NCI-H2029 (cell line): ENCODE measurements around the gene IRS2.
A peak's percentile ranks its signal among the peaks of the same experiment; 100 is the strongest.
"Not testable (repeated sequence)": the region's sequence is repeated elsewhere in the genome, so short reads cannot be mapped to it uniquely, and the experiment has no call there.

Experiments
- DNase-seq: peaks from one replicate; lab custom pipeline; 2025; lab: John Stamatoyannopoulos, UW

Gene IRS2, protein sequence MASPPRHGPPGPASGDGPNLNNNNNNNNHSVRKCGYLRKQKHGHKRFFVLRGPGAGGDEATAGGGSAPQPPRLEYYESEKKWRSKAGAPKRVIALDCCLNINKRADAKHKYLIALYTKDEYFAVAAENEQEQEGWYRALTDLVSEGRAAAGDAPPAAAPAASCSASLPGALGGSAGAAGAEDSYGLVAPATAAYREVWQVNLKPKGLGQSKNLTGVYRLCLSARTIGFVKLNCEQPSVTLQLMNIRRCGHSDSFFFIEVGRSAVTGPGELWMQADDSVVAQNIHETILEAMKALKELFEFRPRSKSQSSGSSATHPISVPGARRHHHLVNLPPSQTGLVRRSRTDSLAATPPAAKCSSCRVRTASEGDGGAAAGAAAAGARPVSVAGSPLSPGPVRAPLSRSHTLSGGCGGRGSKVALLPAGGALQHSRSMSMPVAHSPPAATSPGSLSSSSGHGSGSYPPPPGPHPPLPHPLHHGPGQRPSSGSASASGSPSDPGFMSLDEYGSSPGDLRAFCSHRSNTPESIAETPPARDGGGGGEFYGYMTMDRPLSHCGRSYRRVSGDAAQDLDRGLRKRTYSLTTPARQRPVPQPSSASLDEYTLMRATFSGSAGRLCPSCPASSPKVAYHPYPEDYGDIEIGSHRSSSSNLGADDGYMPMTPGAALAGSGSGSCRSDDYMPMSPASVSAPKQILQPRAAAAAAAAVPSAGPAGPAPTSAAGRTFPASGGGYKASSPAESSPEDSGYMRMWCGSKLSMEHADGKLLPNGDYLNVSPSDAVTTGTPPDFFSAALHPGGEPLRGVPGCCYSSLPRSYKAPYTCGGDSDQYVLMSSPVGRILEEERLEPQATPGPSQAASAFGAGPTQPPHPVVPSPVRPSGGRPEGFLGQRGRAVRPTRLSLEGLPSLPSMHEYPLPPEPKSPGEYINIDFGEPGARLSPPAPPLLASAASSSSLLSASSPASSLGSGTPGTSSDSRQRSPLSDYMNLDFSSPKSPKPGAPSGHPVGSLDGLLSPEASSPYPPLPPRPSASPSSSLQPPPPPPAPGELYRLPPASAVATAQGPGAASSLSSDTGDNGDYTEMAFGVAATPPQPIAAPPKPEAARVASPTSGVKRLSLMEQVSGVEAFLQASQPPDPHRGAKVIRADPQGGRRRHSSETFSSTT (N-terminal part only)

DNA sequence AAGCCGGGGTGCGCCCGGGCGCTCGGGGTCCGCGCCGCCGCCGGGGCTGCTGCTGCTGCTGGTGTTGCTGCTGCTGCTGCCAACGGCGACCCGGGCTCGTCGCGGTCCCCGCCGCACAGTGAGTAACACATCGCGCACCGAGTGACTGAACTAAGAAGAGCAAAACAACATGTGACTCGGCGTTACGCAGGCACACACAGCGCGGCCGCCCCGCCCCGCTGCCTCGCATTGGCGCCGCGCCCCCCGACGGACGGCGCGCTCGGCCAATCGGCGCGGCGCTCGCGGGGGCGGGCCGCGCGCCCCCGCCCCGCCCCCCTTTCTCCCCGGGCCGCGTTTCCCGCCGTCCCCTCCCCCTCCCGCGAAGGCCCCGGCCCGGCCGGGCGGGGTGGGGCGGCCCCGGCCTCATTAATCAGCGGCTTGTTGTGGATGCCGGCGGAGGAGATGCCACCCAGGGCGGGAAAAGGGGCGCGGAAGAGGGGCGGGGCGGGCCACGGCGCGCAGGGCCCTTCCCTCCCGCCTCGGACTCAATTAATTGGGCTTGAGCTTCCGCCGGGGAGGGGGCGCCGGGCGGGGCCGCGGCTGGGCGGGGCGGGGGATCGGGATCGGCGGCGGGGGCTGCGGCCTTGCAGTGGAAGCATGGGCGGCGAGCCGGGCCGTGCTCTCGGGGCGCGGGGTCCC is at the start of gene IRS2:
IRS2 (minus strand) TSS at position 127 of the 678 bp plus-strand sequence. CDS start 530 bp downstream, outside the sequence.
- peak; percentile 99 for DNase-seq

DNA sequence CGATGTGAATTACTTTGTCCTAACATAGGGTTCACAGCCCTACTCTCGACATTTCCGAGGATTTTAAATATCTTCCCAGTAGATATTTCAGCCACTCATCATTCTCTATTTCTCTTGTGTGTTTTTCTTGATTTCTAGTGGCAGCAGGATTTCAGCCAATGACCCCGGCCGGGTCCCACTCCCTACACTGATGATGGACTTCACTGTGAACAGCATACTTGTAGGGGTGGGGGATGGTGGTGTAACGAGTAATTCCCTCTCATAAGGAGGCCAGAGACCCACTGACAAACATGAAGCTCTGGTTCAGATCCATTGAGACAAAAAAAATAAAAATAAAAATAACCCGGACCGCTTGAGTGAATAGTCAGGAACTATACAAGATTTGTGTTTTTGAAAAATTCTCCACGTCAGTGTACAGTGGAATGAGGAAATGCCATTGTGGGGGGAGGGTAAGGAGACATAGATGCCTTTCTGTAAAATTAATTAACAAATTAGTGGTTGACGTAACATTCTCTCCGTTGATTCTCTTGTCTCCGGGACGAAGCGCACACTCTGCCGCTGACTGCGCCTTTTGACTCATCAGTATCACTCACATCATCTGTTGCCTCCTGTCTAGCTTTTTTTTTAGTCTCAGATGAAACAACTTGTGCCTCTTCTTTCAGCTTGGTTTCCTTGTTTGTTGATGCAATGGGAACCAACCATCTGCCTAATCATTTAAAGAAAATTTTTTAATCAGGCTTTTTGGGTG is 48.8 kb upstream of the IRS2 start:
- no peak for DNase-seq

DNA sequence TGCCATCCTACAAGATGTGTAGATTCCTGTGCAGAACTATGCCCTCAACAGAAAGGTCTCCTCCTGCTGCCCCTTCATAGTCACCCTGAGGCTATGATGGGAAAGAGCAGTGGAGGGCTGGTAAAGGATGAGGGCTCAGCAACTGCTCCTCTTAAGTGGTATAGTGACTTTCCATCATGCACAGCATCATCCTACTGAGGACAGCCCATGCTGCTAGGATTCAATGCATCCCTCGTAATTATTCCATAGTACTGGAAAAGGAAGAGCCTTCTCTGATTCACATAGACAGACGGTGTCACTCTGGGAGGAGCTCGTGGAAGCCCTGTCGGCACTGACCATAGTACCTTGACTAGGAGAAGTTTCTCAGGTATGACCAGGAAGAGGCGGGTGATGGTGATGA is 47.6 kb upstream of the IRS2 start:
- no peak for DNase-seq

DNA sequence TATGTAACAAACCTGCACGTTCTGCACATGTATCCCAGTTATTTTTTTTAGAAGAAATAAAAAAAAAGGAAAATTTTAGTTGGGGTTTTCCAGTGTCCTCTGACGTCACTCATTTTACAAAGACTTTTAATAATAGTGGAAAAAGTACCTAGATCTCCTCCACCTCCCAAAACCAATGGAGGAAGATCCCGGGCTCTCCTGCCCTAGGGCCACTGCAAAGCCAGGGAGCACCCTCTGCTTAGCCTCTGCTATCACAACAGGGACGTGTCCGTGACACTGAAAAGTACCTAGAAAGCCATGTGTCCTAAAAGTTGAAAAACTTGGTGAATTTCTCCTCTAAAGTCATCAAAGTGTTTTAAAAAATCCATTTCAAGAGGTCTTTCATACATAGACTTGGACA is 46.7 kb upstream of the IRS2 start:
- no peak for DNase-seq

DNA sequence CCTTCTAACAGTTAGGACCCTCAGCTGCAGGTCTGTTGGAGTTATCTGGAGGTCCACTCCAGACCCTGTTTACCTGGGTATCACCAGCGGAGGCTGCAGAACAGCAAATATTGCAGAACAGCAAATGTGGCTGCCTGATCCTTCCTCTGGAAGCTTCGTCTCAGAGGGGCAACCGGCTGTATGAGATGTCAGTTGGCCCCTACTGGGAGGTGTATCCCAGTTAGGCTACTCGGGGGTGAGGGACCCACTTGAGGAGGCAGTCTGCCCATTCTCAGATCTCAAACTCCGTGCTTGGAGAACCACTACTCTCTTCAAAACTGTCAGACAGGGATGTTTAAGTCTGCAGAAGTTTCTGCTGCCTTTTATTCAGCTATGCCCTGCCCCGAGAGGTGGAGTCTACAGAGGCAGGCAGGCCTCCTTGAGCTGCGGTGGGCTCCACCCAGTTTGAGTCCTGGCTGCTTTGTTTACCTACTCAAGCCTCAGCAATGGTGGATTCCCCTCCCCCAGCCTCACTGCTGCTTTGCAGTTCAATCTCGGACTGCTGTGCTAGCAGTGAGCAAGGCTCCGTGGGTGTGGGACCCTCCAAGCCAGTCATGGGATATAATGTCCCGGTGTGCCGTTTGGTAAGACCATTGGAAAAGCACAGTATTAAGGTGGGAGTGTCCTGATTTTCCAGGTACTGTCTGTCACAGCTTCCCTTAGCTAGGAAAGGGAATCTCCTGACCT is 42.4 kb upstream of the IRS2 start:
- DNase-seq: not testable (repeated sequence)

DNA sequence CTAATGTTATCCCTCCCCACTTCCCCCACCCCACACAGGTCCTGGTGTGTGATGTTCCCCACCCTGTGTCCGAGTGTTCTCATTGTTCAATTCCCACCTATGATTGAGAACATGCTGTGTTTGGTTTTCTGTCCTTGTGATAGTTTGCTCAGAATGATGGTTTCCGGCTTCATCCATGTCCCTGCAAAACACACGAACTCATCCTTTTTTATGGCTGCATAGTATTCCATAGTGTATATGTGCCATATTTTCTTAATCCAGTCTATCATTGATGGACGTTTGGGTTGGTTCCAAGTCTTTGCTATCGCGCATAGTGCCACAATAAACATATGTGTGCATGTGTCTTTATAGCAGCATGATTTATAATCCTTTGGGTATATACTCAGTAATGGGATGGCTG is 36.8 kb upstream of the IRS2 start:
- DNase-seq: not testable (repeated sequence)

DNA sequence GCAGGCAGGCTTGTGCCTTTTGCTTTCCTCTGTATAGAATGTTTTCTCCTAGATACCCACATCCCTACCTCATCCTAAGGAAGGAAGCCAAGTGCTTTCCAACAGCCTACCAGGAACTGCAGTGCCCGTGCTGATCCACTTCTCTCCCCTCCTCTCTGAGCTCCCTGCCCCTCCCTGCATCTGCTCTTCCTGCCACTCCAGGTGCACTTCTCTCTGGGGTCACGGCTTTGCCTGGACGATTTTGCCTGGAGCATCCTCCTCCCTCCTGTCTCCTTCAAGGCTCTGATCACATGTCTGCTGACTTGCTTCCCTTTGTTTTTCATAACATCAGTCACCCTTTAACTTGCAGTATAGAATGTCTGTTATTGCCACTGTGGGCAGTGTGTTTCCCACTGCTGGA is 34.7 kb upstream of the IRS2 start:
- DNase-seq: peak; percentile 63

DNA sequence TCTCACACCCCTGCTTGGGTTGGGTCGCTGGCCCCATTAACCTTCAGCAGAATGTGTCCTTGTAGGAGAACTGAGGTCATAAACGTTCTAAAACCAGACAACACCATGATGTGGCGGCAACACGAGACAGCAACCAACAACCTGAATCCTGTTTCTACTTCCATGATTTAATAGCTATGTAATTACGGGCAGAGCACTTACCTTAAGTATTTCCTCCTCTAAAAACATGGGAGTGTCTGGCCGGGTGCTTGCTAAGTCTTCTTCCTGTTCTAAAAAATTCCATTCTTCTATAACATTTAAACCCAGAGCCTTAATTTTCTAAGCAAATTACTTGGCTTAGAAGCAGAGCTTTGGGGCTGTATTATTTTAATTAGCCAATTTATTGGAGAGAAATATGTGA is 33.5 kb upstream of the IRS2 start:
- DNase-seq: peak; percentile 74

DNA sequence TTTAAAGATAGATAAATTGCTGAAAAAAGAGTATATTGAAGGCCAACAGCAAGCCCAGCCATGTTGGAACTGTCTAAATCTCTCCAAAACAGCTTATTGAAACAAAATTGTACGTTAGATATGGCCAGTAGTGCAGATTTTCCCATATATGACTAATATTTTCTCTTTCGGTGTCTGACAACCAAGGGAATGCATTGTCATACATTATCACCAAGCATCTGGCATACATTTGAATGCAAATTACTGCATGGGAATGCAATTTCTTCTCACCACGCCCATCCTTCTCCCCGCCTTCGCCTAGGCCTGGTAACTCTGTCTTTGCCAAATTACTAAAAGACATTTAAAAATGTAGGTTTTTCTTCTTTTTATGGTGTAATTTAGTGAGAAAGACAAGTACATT is 32.5 kb upstream of the IRS2 start:
- no peak for DNase-seq

DNA sequence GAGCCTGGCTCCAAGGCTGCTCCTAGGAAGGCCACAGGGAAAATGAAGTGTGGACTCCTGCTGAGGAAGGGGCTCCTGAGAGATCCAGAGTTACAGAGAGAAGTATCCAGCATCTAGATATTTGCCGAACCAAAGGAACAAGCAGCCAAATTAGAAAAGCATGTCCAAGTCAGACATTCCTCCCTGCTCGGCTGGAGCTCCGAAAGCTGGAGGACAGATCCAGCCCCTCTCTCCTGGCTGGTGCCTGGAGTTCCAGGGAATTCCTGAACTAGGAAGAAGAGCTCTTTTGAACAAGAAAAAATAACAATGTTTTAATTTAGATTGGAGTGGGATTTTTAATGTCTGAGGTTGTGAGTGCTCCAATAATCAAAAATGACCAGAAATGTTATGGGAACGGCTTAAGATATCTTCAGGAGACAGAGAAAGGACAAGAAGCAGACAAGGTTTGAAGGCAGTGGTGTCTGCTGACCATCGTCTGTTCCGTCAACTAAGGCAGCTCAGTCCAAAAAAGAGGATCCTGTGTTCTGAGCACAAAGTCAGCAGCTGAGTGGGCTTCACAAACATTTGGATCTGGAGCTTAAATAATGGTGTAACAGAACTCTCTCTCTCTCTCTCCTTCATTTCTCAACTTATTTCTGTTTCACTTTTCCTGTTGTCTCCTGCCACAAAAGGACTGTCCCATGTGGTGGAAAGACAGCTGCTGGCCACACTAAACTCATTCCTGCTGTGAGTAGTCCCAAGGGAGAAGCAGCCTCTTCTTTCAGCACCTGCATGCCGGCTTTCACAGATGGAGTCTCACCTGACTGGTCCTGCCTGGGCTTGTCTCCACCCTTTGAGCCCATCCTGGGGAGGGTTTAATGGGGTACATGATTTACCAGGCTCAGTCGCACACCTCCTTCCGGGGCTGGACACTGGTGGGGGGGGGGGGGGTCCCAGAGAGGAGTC is 31.5 kb upstream of the IRS2 start:
- DNase-seq: no peak

DNA sequence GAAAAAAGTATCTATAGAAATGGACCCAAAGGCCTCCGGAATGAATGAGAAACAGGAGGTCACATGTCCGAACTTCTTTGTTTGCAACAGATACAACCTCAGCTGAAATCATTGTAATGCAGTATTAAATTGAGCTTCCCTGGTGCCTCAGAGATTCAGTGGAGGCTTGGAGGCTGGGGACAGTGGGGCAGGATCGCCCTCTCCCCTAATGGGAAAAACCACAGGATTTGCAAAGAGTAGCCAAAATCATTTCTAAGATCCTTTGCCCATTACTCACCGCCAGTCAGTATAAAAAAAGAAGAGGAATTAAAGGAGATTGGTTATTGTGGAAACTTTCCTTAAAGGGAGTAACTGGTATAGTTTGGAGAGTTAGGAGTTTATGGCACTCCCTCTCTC is 30.4 kb upstream of the IRS2 start:
- no peak for DNase-seq

DNA sequence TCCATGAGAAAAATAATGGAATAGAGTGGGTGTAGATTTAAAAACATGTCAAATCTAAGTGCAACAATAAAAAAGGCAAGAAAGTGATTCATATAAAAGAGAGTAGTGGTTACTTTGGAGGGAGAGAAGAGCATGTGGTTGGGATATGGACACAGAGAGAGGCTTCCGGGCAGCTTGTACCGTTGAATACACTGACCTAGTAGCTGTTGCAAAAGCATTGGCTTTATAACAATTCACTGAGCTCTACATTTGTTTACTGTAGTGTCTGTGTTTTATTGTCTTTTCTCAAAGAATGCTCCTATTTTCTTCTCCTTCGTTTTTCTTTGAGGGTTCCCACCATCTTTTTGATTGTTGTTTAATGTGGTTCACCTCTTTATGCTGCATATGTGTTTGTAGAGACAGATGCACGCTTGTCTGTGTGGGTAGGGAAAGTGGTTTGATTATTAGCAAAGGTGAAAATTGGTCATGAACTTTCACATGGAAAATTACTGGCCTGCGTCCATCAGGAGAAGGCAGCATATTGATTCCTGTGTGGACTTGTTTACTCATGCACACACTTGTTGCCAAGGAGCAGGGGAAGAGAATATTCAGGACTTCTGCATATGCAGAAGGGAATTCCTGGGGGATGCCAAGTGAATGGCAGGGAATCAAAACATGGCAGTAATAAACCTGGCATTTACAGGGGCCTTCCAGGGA is 29.9 kb upstream of the IRS2 start:
- peak; percentile 39 for DNase-seq

DNA sequence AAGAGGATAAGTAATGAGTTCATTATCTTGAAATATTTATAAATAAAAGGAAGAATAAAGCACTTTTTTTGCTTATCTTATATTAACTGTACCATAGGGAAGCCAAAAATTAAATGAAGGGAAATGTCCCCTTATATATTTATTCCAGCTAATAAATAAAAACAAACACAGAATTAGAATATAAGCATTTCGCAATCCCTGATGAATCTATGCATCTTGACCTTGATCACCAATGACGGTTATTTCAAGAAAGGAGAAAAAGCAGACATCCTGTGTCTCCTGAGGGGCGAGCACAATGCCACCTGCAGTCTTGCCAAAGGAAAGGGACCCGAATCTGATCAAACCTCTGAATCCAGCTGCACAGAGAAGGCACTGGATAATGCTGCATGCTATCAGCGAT is 29.3 kb upstream of the IRS2 start:
- DNase-seq: no peak

DNA sequence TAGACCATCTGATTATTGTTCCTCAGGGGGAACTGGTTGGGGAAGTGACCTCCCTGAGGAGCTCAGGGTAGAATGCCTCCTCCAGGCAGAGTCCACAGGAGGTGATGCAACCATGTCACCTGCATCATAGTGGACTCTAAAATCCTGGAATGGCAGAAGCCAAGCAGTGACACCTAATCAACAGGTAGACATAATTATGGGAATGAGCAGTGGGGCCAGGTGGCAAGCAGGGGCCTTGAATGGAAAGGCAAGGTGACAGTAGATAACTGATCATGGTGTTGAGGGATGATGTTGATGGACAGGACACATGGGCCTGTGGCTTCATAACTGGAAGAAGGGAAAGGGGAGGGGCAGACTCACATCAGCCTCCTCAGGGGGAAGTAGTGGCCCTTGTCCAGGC is 27.3 kb upstream of the IRS2 start:
- DNase-seq: no peak

DNA sequence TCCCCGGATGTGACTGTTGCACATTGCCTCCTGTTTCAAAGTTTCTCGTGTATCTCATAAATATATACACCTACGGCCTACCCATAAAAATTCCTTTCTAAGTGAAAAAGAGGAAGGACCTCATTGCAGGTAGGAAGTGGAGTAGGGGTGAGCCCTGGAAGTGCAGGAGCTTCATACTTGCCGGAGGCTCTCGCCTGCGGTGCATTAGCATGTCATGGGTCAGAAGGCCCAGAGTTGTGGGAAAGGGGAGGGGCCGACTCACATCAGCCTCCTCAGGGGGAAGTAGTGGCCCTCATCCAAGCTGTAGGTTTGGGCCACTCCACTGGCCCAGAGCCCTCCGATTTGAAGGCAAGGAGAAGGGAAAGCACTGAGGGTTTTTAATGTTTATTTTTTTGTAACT is 26.0 kb upstream of the IRS2 start:
- DNase-seq: no peak

DNA sequence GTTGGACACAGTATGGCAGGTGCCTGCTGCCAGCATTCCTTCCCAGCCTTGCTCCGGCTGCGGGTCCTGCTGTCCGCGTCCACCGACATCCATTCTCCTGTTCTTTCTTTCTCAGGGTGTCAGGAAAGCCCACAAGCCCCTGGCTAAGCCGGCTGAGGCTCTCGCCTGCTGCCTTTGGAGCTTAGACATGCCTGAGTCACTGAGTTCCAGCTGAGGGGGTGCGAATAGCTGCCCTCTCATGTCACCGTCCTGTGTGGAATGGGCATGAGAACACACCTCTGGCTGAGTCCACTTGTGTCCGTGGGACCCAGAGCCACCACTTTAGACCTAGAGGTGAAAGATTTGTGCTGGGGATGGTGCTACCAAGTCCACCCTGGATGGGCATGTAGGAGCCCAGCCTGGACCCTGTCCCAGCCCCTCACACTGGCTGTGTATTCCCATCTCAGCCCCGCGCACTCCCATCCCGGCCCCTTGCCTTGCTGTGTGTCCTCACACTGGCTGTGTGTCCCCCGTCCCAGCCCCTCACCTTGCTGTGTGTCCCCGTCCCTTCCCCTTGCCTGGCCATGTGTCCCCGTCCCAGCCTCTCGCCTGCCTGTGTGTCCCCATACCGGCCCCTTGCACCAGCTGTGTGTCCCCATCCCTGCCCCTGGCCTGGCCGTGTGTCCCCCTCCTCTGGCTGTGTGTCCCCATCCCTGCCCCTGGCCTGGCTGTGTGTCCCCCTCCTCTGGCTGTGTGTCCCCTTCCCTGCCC is 24.6 kb upstream of the IRS2 start:
- no peak for DNase-seq

DNA sequence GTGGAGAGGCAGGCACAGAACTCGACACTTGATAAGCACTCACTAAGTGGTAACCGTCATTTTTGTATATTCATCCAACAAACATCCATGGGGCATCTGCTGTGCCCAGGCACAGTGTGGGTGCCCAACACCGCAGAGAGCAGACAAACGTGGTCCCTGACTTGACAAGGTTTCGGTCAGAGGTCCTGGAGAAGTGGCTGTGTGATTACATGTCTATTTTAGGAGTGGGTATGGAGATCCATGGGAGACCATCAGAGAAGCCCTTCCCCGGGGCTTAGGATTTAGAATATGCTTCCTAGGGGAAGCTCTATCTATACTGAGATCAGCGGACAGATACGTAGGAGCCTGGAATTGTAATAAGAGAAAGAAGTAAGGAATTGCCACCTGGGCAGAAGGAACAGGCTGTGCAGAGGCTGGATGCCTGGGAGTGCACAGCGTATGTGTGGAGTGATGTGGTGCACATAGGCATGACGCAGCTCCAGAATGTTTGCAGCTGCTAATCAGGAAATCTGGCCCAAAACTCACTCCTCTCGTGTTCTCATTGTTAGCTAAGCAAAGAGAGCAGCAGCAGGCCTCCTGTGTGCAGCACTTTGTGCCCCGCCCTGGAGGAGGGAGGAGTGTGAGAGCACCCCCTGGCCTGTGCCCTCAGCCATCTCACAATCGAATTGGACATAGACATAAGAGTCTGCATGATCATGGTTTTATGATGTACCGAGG is 23.0 kb upstream of the IRS2 start:
- DNase-seq: no peak
